ENCODE measurements around the gene SLC9A3.

- TF ChIP-seq CTCF (IDR thresholded peaks at IDR 0.05; ENCODE audit: low read length) (no peak), EZH2 (IDR thresholded peaks at IDR 0.05; ENCODE audit: borderline replicate concordance, low read length) (no peak)
Measured at GRCh38 chr5:522116-522515, 2.1 kb downstream of the SLC9A3 start.
